RWPE2 (cell line): ENCODE results near the gene CDC42EP4.

Source experiments
- ATAC-seq: fragments of 200-7000 bp; cut with Tn5 transposase; 3 replicates; pipeline ENCODE4 v1.9.1; 2021; ENCODE audit warnings: low read depth
- DNase-seq: peaks from one replicate; pipeline ENCODE4 v3.0.0-alpha.2; 2020; ENCODE audit warnings: low spot score
- H3K27ac ChIP-seq: fragments of 450-650 bp; 2 replicates; pipeline ENCODE4 v1.5.1; 2017; ENCODE audit warnings: mild to moderate bottlenecking; ENCODE audit not compliant: poor library complexity, severe bottlenecking
- H3K27me3 ChIP-seq: fragments of 250-450 bp; sonication (Bioruptor Pico); 2 replicates; pipeline ENCODE4 v1.5.1; 2021; ENCODE audit warnings: mild to moderate bottlenecking, moderate library complexity; ENCODE audit not compliant: insufficient read depth, poor library complexity, severe bottlenecking
- H3K36me3 ChIP-seq: fragments of 250-450 bp; sonication (Bioruptor Pico); 2 replicates; pipeline ENCODE4 v1.5.1; 2020; ENCODE audit warnings: low read depth, mild to moderate bottlenecking, moderate library complexity
- H3K4me1 ChIP-seq: fragments of 250-450 bp; sonication (Bioruptor Pico); 2 replicates; pipeline ENCODE4 v1.5.1; 2021; ENCODE audit warnings: mild to moderate bottlenecking, moderate library complexity; ENCODE audit not compliant: insufficient read depth, poor library complexity, severe bottlenecking
- H3K4me3 ChIP-seq: fragments of 250-450 bp; sonication (Bioruptor Pico); 2 replicates; pipeline ENCODE4 v1.5.1; 2021; ENCODE audit warnings: mild to moderate bottlenecking, moderate library complexity; ENCODE audit not compliant: severe bottlenecking
- H3K9me3 ChIP-seq: fragments of 250-450 bp; sonication (Bioruptor Pico); 2 replicates; pipeline ENCODE4 v1.5.1; 2021; ENCODE audit warnings: mild to moderate bottlenecking, moderate library complexity; ENCODE audit not compliant: severe bottlenecking
- CTCF ChIP-seq: fragments of 450-650 bp; IDR thresholded peaks from one replicate; pipeline ENCODE4 v1.5.1; 2017; ENCODE audit warnings: mild to moderate bottlenecking, moderate library complexity; ENCODE audit not compliant: poor library complexity, severe bottlenecking

CDC42EP4 gene

DNA sequence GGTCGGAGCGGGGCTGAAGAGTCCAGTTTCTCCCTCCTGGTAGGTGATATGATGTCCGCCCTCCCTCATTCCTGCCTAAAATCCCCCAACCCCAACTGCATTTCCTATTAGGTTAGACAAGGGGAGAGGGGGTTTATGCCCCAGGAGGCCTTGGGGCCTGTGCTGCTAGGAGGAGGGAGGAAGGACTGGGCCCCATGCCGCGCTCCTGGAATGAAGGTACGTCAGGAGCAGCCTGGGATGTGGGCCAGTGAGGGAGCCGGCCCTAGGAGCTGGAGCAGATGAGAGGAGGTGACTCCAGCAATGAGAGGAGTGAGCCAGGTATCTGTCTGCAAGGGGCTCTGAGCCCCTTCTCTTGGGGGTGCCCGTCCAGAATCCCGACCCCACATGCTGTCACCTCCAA, 46.9 kb upstream of the CDC42EP4 start:
- H3K36me3 ChIP-seq: no peaks in the 10 kb centered on the region
- no peak overlapping the region for H3K4me3 ChIP-seq
- H3K27ac ChIP-seq: no peak overlapping the region
- no peaks in the 10 kb centered on the region for H3K27me3 ChIP-seq
- peaks cover 4% of the 10 kb centered on the region for H3K4me1 ChIP-seq
- DNase-seq (no peak), ATAC-seq (no peak)
- no peak for TF ChIP-seq CTCF
- H3K9me3 ChIP-seq: no peaks in the 10 kb centered on the region

- ATAC-seq (no peak), DNase-seq (no peak)
- Histone ChIP-seq H3K4me1 (peaks cover 4% of the 10 kb centered on the region), H3K36me3 (no peaks in the 10 kb centered on the region), H3K9me3 (no peaks in the 10 kb centered on the region), H3K27me3 (no peaks in the 10 kb centered on the region), H3K27ac (no peak overlapping the region), H3K4me3 (no peak overlapping the region)
- TF ChIP-seq CTCF: no peak
Observed at GRCh38 chr17:73357981-73358380, 46.2 kb upstream of the CDC42EP4 start.

GRCh38 chr17:73357318-73357717, 45.5 kb upstream of the CDC42EP4 start:
- ATAC-seq: no peak
- Histone ChIP-seq H3K4me3 (no peak overlapping the region), H3K27ac (no peak overlapping the region), H3K36me3 (no peaks in the 10 kb centered on the region), H3K9me3 (no peaks in the 10 kb centered on the region), H3K4me1 (peaks cover 4% of the 10 kb centered on the region), H3K27me3 (no peaks in the 10 kb centered on the region)
- TF ChIP-seq CTCF: no peak
- DNase-seq: no peak

DNA sequence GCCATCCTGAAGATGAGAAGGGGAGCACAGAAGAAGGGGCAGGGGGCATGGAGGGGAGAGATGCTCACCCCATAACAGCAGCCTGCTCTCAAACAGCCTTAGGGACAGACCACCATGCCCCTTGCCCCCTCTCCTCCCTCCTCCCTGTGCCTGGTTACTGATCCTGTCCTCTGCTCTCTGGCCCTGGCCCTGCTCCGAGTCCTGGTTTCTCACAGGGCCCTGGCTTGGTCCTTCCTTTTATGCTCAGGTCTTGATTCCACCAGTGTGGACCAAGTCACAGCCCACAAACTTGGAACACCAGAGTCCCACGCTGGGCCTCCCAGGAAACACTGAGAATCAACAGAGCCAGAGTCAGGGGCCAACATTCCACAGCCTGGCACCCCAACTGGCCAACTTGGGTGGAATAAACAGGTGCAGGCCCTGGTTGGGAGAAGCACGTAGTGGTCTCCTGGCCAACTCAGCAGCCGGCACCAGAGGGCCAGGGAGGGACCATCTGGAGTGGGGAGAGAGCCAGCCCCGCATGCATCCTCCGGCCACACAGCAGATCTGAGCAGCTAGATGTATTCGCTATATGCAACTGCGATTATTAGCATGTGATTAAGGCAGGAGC, 44.9 kb upstream of the CDC42EP4 start:
- ATAC-seq (no peak), DNase-seq (no peak)
- TF ChIP-seq CTCF: no peak
- Histone ChIP-seq H3K27me3 (no peaks in the 10 kb centered on the region), H3K9me3 (no peaks in the 10 kb centered on the region), H3K27ac (no peak overlapping the region), H3K36me3 (no peaks in the 10 kb centered on the region), H3K4me1 (peaks cover 4% of the 10 kb centered on the region), H3K4me3 (no peak overlapping the region)

DNA sequence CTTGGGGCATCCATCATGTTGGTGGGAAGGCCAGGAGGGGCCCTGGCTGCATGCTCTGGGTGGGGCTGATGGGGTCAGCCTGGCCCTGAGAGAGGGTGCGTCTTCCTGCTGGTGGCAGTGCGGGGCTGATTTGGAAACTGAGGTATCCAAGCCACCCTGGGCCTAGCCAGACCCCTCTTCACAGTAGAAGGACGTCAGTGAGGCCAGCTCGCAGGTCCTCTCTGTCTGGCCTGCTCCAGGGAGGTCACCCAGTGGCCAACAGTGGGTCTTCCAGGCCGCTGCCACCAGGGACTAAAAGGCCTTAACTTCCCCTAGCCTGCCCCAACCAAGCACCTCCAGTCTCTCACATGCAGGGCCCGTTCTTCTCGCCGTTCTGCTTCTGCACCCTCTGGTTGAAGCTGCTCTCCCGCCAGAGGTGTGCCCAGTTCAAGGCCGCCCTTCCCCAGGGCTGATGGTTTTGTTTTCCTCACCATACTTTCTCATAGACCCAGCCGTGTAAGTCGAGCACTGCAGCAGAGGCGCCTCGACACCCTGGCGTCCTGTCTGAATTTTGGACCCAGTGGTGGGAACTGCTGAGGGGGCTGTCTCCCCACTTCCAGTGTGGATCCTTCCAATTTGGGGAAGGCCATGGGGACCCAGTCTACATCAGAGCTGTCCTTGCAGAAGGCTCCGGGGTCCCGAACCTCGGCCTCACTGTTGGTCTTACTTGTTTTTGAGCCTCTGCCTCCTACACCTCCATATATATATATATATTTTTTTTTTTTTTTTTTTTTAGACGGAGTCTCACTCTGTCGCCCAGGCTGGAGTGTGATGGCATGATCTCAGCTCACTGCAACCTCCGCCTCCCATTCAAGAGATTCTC, 42.9 kb upstream of the CDC42EP4 start:
- Histone ChIP-seq H3K4me3 (no peak overlapping the region), H3K4me1 (no peaks in the 10 kb centered on the region), H3K9me3 (no peaks in the 10 kb centered on the region), H3K27me3 (no peaks in the 10 kb centered on the region), H3K36me3 (no peaks in the 10 kb centered on the region), H3K27ac (no peak overlapping the region)
- no peak for DNase-seq
- no peak for ATAC-seq
- no peak for TF ChIP-seq CTCF
